ENCODE data around the gene ETAA1. TPM values are rescaled to one million over a fixed set of nuclear protein-coding genes. Genes with fewer than 3 reads are reported as not detected.

ETAA1 gene
- total and polyA plus RNA-seq, 2 of the 4 experiments (the other 2 are of a cell fraction) = 6.9 to 8.1 TPM

DNA sequence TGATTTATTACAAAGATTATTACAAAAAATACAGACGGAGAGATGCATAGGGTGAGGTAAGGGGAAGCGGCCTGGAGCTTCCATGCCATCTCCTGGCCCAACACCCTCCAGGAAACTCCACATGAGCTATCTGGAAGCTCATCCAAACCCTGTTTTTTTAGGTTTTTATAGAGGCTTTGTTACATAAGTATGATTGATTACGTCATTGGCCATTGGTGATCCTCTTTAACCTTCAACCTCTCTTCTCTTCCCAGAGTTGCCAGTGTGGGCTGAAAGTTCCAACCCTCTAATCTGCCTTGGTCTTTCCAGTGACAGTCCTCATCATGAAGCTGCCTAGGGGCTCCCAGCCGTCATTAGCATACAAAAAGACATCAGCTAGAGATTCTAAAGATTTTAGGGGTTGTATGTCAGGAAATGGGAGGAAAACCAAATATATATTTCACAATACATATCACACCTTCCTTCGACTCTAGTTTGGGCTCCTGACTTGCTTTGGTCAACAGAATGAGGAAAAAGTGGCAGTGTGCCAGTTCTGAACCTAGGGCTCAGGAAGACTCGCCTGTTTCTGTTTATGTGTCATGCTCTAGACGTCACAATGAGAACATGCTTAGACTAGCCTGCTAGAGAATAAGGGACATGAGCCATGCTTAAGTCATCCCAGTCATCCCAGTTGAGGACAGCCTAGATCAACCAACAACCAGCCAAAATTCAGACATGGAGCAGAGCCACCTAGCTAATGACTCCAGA is 54.1 kb downstream of the ETAA1 start:
- H3K9me3 ChIP-seq (ENCODE audit: control insufficient read depth, insufficient read depth, low read length) = no peaks in the 10 kb centered on the region
- H3K4me3 ChIP-seq (ENCODE audit: insufficient read depth, low read depth, low read length) = no peak overlapping the region
- no peak overlapping the region for H3K4ac ChIP-seq (ENCODE audit: low read depth, low read length)
- no peak overlapping the region for H2AFZ ChIP-seq (replicated peaks; ENCODE audit: low read length, poor library complexity)
- H2BK5ac ChIP-seq (ENCODE audit: low read depth, low read length, poor library complexity, severe bottlenecking) = no peak overlapping the region
- WGBS, 2 experiments (ENCODE audit: extremely low coverage in 2 of 2, insufficient read length in 1 of 2) = no CpG with 5 or more reads among the region's 7 CpGs
- peak overlapping the region; percentile 10; the same call in 1 of the 2 replicates for H3K18ac ChIP-seq (ENCODE audit: low read depth, low read length)
- H3K56ac ChIP-seq (ENCODE audit: extremely low read depth, insufficient read depth, low read length) = no peak overlapping the region
- no peaks in the 10 kb centered on the region for H4K20me1 ChIP-seq (ENCODE audit: insufficient read depth, low read length)
- DNase-seq (peak; percentile 85), ATAC-seq (ENCODE audit: low read depth) (no peak)
- H3K14ac ChIP-seq (replicated peaks; ENCODE audit: low read depth, low read length) = peak overlapping the region; percentile 5; the same call in 1 of the 2 replicates
- H4K8ac ChIP-seq (ENCODE audit: low read depth in 2 of 2, low read length in 2 of 2) = no peak overlapping the region
- in situ Hi-C loops (cut with MboI; ENCODE audit: low sequenced_read_pairs) = loop anchor here (25.0 kb wide), 1 partner anchor 864 kb away; no protein-coding TSS in a partner anchor
- ChIA-PET POLR2A (ENCODE audit: unreplicated experiment) (no interaction called here), CTCF (interaction anchor here (0.6 kb wide), 1 partner anchor 138 kb away, joined by 4 read pairs; no protein-coding TSS in a partner anchor)
- no peak overlapping the region; the same call in 2 of the 3 replicates for H2BK15ac ChIP-seq (ENCODE audit: low read depth, low read length)
- H2AK5ac ChIP-seq (ENCODE audit: low read depth, low read length) = no peak overlapping the region
- no peak overlapping the region for H3K4me2 ChIP-seq (ENCODE audit: low read depth, low read length)
- no peak overlapping the region for H2BK120ac ChIP-seq (ENCODE audit: low read depth, low read length)
- no peaks in the 10 kb centered on the region for H3K79me1 ChIP-seq (ENCODE audit: low read depth in 1 of 2, low read length in 2 of 2)
- no peak overlapping the region for H4K91ac ChIP-seq (ENCODE audit: insufficient read depth, low read depth, low read length)
- peaks cover 3% of the 10 kb centered on the region; the same call in 1 of the 2 replicates for H3K4me1 ChIP-seq (ENCODE audit: control insufficient read depth, insufficient read depth, low read length)
- no peaks in the 10 kb centered on the region for H3K9me1 ChIP-seq (ENCODE audit: insufficient read depth, low read length)
- no peaks in the 10 kb centered on the region for H3K27me3 ChIP-seq (ENCODE audit: control insufficient read depth, insufficient read depth, low read length)
- dilution Hi-C loops (cut with HindIII; ENCODE audit: low sequenced_read_pairs, unreplicated experiment) = no loop called here
- H2AK9ac ChIP-seq (replicated peaks; ENCODE audit: low read depth, low read length, poor library complexity) = no peak overlapping the region
- TF ChIP-seq, protein P1, sequence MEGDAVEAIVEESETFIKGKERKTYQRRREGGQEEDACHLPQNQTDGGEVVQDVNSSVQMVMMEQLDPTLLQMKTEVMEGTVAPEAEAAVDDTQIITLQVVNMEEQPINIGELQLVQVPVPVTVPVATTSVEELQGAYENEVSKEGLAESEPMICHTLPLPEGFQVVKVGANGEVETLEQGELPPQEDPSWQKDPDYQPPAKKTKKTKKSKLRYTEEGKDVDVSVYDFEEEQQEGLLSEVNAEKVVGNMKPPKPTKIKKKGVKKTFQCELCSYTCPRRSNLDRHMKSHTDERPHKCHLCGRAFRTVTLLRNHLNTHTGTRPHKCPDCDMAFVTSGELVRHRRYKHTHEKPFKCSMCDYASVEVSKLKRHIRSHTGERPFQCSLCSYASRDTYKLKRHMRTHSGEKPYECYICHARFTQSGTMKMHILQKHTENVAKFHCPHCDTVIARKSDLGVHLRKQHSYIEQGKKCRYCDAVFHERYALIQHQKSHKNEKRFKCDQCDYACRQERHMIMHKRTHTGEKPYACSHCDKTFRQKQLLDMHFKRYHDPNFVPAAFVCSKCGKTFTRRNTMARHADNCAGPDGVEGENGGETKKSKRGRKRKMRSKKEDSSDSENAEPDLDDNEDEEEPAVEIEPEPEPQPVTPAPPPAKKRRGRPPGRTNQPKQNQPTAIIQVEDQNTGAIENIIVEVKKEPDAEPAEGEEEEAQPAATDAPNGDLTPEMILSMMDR (conservative IDR thresholded peaks at IDR 0.05; ENCODE audit: low read depth, low read length) = no peak
- no peak for TF ChIP-seq RCOR1 (IDR thresholded peaks at IDR 0.05; ENCODE audit: insufficient replicate concordance, low read length)
- TF ChIP-seq CEBPB (IDR thresholded peaks at IDR 0.05; ENCODE audit: low read depth, low read length) = peak; percentile 69
- BruUV-seq (replicated peaks) = no TSS peak
- no peak overlapping the region for H3K23ac ChIP-seq (ENCODE audit: low read depth, low read length)
- no peak overlapping the region for H4K5ac ChIP-seq (ENCODE audit: low read depth, low read length)
- H3K27ac ChIP-seq (ENCODE audit: insufficient read depth, low read length) = no peak overlapping the region
- intact Hi-C loops (cut with micrococcal nuclease) = no loop called here
- no peaks in the 10 kb centered on the region for H3K36me3 ChIP-seq (ENCODE audit: control insufficient read depth, insufficient read depth, low read length)
- 0 out of 2 replicates have a peak overlapping the region, but pooled peaks have one; percentile 67 for H2BK20ac ChIP-seq (ENCODE audit: low read depth, low read length)
- H3K9ac ChIP-seq (ENCODE audit: low read depth, low read length) = no peak overlapping the region

All from IMR-90 (cell line).